H1 (cell line): ENCODE results near the gene PCDHA9. TPM values are rescaled to one million over a fixed set of nuclear protein-coding genes. Genes with fewer than 3 reads are reported as not detected.

Experiments
- ASH2L ChIP-seq: fragments of 200-600, 300-600 bp; sonication (generic); IDR thresholded peaks from one replicate; pipeline ENCODE4 v1.7.1; 2017; ENCODE audit warnings: low read length
- CEBPB ChIP-seq: IDR thresholded peaks from 2 replicates; pipeline ENCODE4 v1.6.1; 2012; ENCODE audit warnings: low read depth, low read length
- CHD2 ChIP-seq: IDR thresholded peaks from 2 replicates; pipeline ENCODE4 v1.6.1; 2012; ENCODE audit warnings: low read length, improper control_type of control experiment
- CTCF ChIP-seq, 3 experiments: IDR thresholded peaks; 1 replicate in 2 of 3; 2 replicates in 1 of 3; pipeline versions ENCODE4 v1.5.1 to v1.6.1; 2011; ENCODE audit warnings: low read length in 3 of 3, mild to moderate bottlenecking in 3 of 3, inconsistent platforms in 2 of 3, low read depth in 1 of 3, moderate library complexity in 1 of 3; ENCODE audit not compliant: insufficient read depth in 1 of 3; ENCODE audit errors: control extremely low read depth in 1 of 3
- FOSL1 ChIP-seq: IDR thresholded peaks from 2 replicates; pipeline ENCODE4 v1.6.1; 2011; ENCODE audit warnings: mild to moderate bottlenecking, low read depth, low read length, moderate library complexity; ENCODE audit not compliant: insufficient read depth
- GTF2F1 ChIP-seq: IDR thresholded peaks from 2 replicates; pipeline ENCODE4 v1.6.1; 2012; ENCODE audit warnings: low read depth, low read length, improper control_type of control experiment, borderline replicate concordance
- HDAC2 ChIP-seq, 2 experiments: fragments of 300-600 bp in 1 of 2; sonication (generic) in 1 of 2; IDR thresholded peaks; 2 replicates each; pipeline ENCODE4 v1.6.1; 2011 to 2012; ENCODE audit warnings: low read depth in 2 of 2, low read length in 2 of 2, mild to moderate bottlenecking in 2 of 2, moderate library complexity in 2 of 2, borderline replicate concordance in 1 of 2, inconsistent platforms in 1 of 2
- JUN ChIP-seq: IDR thresholded peaks from 2 replicates; pipeline ENCODE4 v1.6.1; 2011; ENCODE audit warnings: low read depth, mild to moderate bottlenecking, improper control_type of control experiment, low read length
- JUND ChIP-seq: IDR thresholded peaks from 2 replicates; pipeline ENCODE4 v1.6.1; 2011; ENCODE audit warnings: mild to moderate bottlenecking, improper control_type of control experiment, low read length
- KDM1A ChIP-seq: fragments of 200-600, 300-600 bp; sonication (generic); IDR thresholded peaks from 2 replicates; pipeline ENCODE4 v1.7.1; 2016; ENCODE audit warnings: mild to moderate bottlenecking, low read length, borderline replicate concordance
- KDM5A ChIP-seq: fragments of 200-600 bp; IDR thresholded peaks from 2 replicates; pipeline ENCODE4 v1.7.1; 2012; ENCODE audit warnings: mild to moderate bottlenecking, low read length, inconsistent platforms, mixed read lengths
- MAFK ChIP-seq: IDR thresholded peaks from 2 replicates; pipeline ENCODE4 v1.6.1; 2012; ENCODE audit warnings: low read depth, mild to moderate bottlenecking, improper control_type of control experiment, low read length
- MAX ChIP-seq: IDR thresholded peaks from 2 replicates; pipeline ENCODE4 v1.6.1; 2012; ENCODE audit warnings: inconsistent platforms
- PHF8 ChIP-seq: fragments of 200-600 bp; sonication (generic); conservative IDR thresholded peaks from 2 replicates; pipeline ENCODE4 v1.7.1; 2012; ENCODE audit warnings: low read depth, mild to moderate bottlenecking, inconsistent platforms, low read length, moderate library complexity
- POLR2AphosphoS5 ChIP-seq: IDR thresholded peaks from 2 replicates; pipeline ENCODE4 v1.6.1; 2011; ENCODE audit warnings: low read depth, low read length
- POU5F1 ChIP-seq: IDR thresholded peaks from 2 replicates; pipeline ENCODE4 v1.6.1; 2011; ENCODE audit warnings: low read depth, mild to moderate bottlenecking, low read length, moderate library complexity
- SIX5 ChIP-seq: IDR thresholded peaks from 2 replicates; pipeline ENCODE4 v1.6.1; 2011; ENCODE audit warnings: mild to moderate bottlenecking, low read depth, low read length
- SP4 ChIP-seq: IDR thresholded peaks from 2 replicates; pipeline ENCODE4 v1.6.1; 2012; ENCODE audit warnings: low read length, inconsistent platforms
- TAF7 ChIP-seq: optimal IDR thresholded peaks from 2 replicates; pipeline ENCODE3; 2011; ENCODE audit warnings: low read depth, mild to moderate bottlenecking, inconsistent platforms, low read length, moderate library complexity, borderline replicate concordance
- TEAD4 ChIP-seq: IDR thresholded peaks from 2 replicates; pipeline ENCODE4 v1.6.1; 2012; ENCODE audit warnings: low read depth, low read length, inconsistent platforms, mixed read lengths
- USF2 ChIP-seq: IDR thresholded peaks from 2 replicates; pipeline ENCODE4 v1.6.1; 2011; ENCODE audit warnings: low read length, improper control_type of control experiment
- polyA plus RNA-seq, 7 experiments: library from polyadenylated mRNA; depleted of rRNA in 3 of 7; stranded (reverse) in 5 of 7; unstranded in 2 of 7; fragments of >200 nt in 5 of 7; fragments of 200-250 nt in 2 of 7; gene quantifications; 1 replicate in 5 of 7; 2 replicates in 1 of 7; 4 replicates in 1 of 7; pipeline versions ENCODE4 v1.2.1 to v1.2.3, GENCODE V29; 2011 to 2013; ENCODE audit warnings: missing spikeins in 2 of 7, mixed read lengths in 2 of 7
- total RNA-seq: library from RNA; stranded (reverse); fragmentation: NEBNext Ultra II Directional; extraction: Animal tissue kit (Norgen Biotek cat#: 25700); gene quantifications from 2 replicates; pipeline ENCODE4 v1.2.1, GENCODE V29; 2021

The PCDHA9 gene
- total and polyA plus RNA-seq, 2 of the 8 experiments (the other 6 are each of a cell fraction or from before 2014, with no cell fraction given): 0.12 to 0.28 TPM

GRCh38 chr5:140868721-140869554 lies 20.8 kb downstream of the PCDHA9 start, which contains the start of gene PCDHA11 (continued):
- TF ChIP-seq TAF7 (no peak), POU5F1 (no peak), MAX (peak; percentile 31; the same call in 1 of the 2 replicates), JUND (no peak), JUN (no peak), HDAC2 (IDR thresholded peaks at IDR 0.05; ENCODE audit: borderline replicate concordance in 1 of 2, low read depth in 2 of 2, low read length in 2 of 2) (no peak), USF2 (no peak), KDM1A (no peak), PHF8 (0 out of 2 replicates have a peak, but pooled peaks have one; percentile 33), ASH2L (peak; percentile 48), TEAD4 (peak; percentile 56; the same call in 1 of the 2 replicates), KDM5A (no peak), CEBPB (no peak; the same call in 1 of the 2 replicates), CTCF (IDR thresholded peaks at IDR 0.05; ENCODE audit: control extremely low read depth in 1 of 3, insufficient read depth in 1 of 3, low read depth in 1 of 3, low read length in 3 of 3) (peak; percentile 32 to 68 (median 56)), CHD2 (no peak), FOSL1 (no peak), POLR2AphosphoS5 (no peak), SP4 (no peak), MAFK (no peak), SIX5 (no peak), GTF2F1 (no peak)
